Measurements from ENCODE around the gene RERG. TPM values are rescaled to one million over a fixed set of nuclear protein-coding genes. Genes with fewer than 3 reads are reported as not detected.

RERG gene
- total and polyA plus RNA-seq, 2 of the 4 experiments (the other 2 are of a cell fraction): not detected

DNA sequence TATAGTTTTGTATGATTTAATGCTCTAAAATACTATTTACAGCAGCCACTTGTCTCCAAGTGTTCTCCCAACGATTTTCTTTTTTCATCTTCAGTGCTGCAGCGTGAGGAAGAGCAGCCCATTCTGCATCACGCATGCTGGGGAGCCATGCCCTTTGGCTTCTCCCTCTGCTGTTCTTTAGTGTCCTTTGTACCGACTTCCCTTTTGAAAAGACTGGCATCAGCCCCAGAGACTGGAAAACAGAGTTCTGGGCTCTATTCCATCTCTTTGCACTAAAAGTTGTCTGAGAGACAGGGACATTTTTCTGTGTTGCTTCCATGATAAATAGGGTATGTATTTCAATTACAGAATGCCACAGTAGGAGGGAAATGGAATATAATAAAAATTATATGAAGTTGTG, 105.1 kb downstream of the RERG start:
- ATAC-seq (ENCODE audit: low read depth): no peak
- no peak overlapping the region for H3K4me2 ChIP-seq (ENCODE audit: low read depth, low read length)
- dilution Hi-C loops (cut with HindIII; ENCODE audit: low sequenced_read_pairs, unreplicated experiment): no loop called here
- no peak overlapping the region for H2AFZ ChIP-seq (replicated peaks; ENCODE audit: low read length, poor library complexity)
- ChIA-PET CTCF (no interaction called here), POLR2A (ENCODE audit: unreplicated experiment) (no interaction called here)
- no peak overlapping the region for H2BK5ac ChIP-seq (ENCODE audit: low read depth, low read length, poor library complexity, severe bottlenecking)
- H3K18ac ChIP-seq (ENCODE audit: low read depth, low read length): no peak overlapping the region
- H3K27me3 ChIP-seq (ENCODE audit: control insufficient read depth, insufficient read depth, low read length): no peaks in the 10 kb centered on the region
- BruUV-seq (replicated peaks): no TSS peak
- H4K8ac ChIP-seq (ENCODE audit: low read depth in 2 of 2, low read length in 2 of 2): no peak overlapping the region
- H2AK9ac ChIP-seq (replicated peaks; ENCODE audit: low read depth, low read length, poor library complexity): no peak overlapping the region
- H3K14ac ChIP-seq (replicated peaks; ENCODE audit: low read depth, low read length): no peak overlapping the region
- no peak overlapping the region for H2BK15ac ChIP-seq (ENCODE audit: low read depth, low read length)
- H3K4ac ChIP-seq (ENCODE audit: low read depth, low read length): no peak overlapping the region
- H3K23ac ChIP-seq (ENCODE audit: low read depth, low read length): no peak overlapping the region
- no peaks in the 10 kb centered on the region for H3K9me1 ChIP-seq (ENCODE audit: insufficient read depth, low read length)
- no peaks in the 10 kb centered on the region for H4K20me1 ChIP-seq (ENCODE audit: insufficient read depth, low read length)
- no peak overlapping the region for H2BK120ac ChIP-seq (ENCODE audit: low read depth, low read length)
- no peak for TF ChIP-seq CHD1 (IDR thresholded peaks at IDR 0.05; ENCODE audit: low read depth, low read length)
- H3K79me1 ChIP-seq (ENCODE audit: low read depth in 1 of 2, low read length in 2 of 2): no peaks in the 10 kb centered on the region
- no peaks in the 10 kb centered on the region for H3K9me3 ChIP-seq (ENCODE audit: control insufficient read depth, insufficient read depth, low read length)
- H3K4me3 ChIP-seq (ENCODE audit: insufficient read depth, low read depth, low read length): no peak overlapping the region
- H3K4me1 ChIP-seq (ENCODE audit: control insufficient read depth, insufficient read depth, low read length): no peaks in the 10 kb centered on the region
- H3K36me3 ChIP-seq (ENCODE audit: control insufficient read depth, insufficient read depth, low read length): no peaks in the 10 kb centered on the region
- no peak overlapping the region for H4K91ac ChIP-seq (ENCODE audit: insufficient read depth, low read depth, low read length)
- DNase-seq: no peak
- no peak overlapping the region for H4K5ac ChIP-seq (ENCODE audit: low read depth, low read length)
- no peak overlapping the region for H3K56ac ChIP-seq (ENCODE audit: extremely low read depth, insufficient read depth, low read length)
- H3K27ac ChIP-seq (ENCODE audit: insufficient read depth, low read length): no peak overlapping the region
- no peak overlapping the region for H2BK20ac ChIP-seq (ENCODE audit: low read depth, low read length)
- no peak overlapping the region for H3K9ac ChIP-seq (ENCODE audit: low read depth, low read length)
- no peak overlapping the region for H2AK5ac ChIP-seq (ENCODE audit: low read depth, low read length)
- in situ Hi-C loops (cut with MboI; ENCODE audit: low sequenced_read_pairs): no loop called here
- intact Hi-C loops (cut with micrococcal nuclease): no loop called here
- 39% methylated on average over 3 of the region's 4 CpGs; no CpG with 5 or more reads in 1 of the 2 experiments for WGBS, 2 experiments (ENCODE audit: extremely low coverage in 2 of 2, insufficient read length in 1 of 2)

Data from IMR-90 (cell line).